Muscle layer of duodenum (tissue), 2 donors: ENCODE results near the gene CPSF3.
"Not testable (repeated sequence)": the region's sequence is repeated elsewhere in the genome, so short reads cannot be mapped to it uniquely, and the experiment has no call there.

Experiments used
- H3K27ac ChIP-seq: one replicate; pipeline ENCODE4 v1.7.0; 2013; ENCODE audit warnings: mild to moderate bottlenecking, low read length
- H3K27me3 ChIP-seq: one replicate; pipeline ENCODE4 v1.7.0; 2013; ENCODE audit warnings: low read depth, mild to moderate bottlenecking, control low read depth, low read length
- H3K36me3 ChIP-seq, 2 donors: one replicate each; pipeline ENCODE4 v1.7.0; 2013; ENCODE audit warnings: low read length in 2 of 2, control low read depth in 1 of 2, mild to moderate bottlenecking in 1 of 2; ENCODE audit not compliant: insufficient read depth in 2 of 2, control insufficient read depth in 1 of 2
- H3K4me1 ChIP-seq, 2 donors: one replicate each; pipeline ENCODE4 v1.7.0; 2013; ENCODE audit warnings: low read length in 2 of 2, mild to moderate bottlenecking in 2 of 2, control low read depth in 1 of 2, moderate library complexity in 1 of 2; ENCODE audit not compliant: insufficient read depth in 2 of 2, control insufficient read depth in 1 of 2
- H3K4me3 ChIP-seq, 2 donors: one replicate each; pipeline ENCODE4 v1.7.0; 2013; ENCODE audit warnings: low read length in 2 of 2, low read depth in 1 of 2, mild to moderate bottlenecking in 1 of 2
- H3K9me3 ChIP-seq, 2 donors: one replicate each; pipeline ENCODE4 v1.7.0; 2013; ENCODE audit warnings: low read length in 2 of 2, control low read depth in 1 of 2, mild to moderate bottlenecking in 1 of 2; ENCODE audit not compliant: control insufficient read depth in 1 of 2
- donor health status: healthy.

The CPSF3 gene

DNA sequence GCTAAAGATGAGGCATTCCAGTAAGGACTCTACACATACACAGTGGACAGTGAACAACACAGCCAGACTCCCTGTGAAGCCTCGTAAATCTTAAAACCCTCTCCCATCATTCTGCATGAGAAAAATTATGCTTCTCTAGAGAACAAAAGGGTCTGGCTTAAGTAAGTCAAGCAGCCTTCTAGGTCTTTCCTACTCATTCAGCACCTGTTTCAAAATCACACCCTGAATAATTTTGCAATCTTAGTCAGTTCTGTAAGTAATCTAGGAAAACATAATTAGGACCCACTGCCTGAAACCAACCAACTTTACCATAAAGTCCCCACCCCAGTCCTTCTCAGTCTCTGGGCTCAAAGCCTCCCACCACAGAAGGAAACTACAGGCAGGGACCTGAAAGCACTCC is 70.6 kb downstream of the CPSF3 start:
- Histone ChIP-seq H3K4me3 (no peak overlapping the region), H3K36me3 (peaks cover 71 to 78% of the 10 kb centered on the region in 2 donors), H3K9me3 (no peaks in the 10 kb centered on the region), H3K27me3 (no peaks in the 10 kb centered on the region), H3K4me1 (no peaks in the 10 kb centered on the region), H3K27ac (no peak overlapping the region)

DNA sequence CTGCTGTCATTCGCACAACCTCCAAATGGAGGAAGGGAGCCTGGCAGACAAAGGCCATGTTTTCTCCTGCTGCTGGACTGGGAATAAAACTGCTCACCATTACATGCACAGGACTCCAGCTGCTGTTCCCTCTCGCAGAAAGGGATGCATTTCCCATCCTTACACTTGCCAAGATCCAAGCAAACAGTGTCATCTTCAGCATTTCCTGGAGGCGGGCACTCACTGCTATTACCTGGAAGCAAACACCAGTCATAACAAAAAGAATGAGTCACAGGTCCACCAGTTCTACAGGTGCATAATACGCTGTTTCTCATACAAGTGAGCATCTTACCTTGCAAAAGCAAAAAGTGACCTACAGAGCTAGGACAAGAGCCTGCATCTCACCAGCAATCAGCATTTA is 73.6 kb downstream of the CPSF3 start:
- Histone ChIP-seq H3K9me3 (no peaks in the 10 kb centered on the region), H3K27ac (no peak overlapping the region), H3K36me3 (peaks cover 54 to 59% of the 10 kb centered on the region in 2 donors), H3K4me3 (no peak overlapping the region), H3K4me1 (no peaks in the 10 kb centered on the region), H3K27me3 (no peaks in the 10 kb centered on the region)

DNA sequence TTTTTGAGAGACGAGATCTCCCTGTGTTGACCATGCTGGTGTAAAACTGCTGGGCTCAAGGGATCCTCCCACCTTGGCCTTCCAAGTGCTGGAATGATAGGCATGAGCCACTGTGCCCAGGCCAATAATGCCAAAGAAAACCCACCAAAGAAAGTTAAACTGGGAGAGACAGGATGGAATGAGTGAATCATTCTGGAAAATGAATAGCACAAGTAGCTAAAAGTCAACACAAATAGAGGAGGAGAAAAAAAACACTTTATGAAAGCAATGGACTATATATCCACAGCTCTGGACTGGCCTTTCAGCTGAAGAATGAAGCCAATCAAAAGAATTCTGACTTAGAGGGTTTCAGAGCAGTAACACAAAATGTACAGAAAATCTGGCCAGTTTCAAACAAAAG is 74.8 kb downstream of the CPSF3 start:
- H3K4me1 ChIP-seq = no peaks in the 10 kb centered on the region
- no peak overlapping the region for H3K4me3 ChIP-seq
- H3K27me3 ChIP-seq = no peaks in the 10 kb centered on the region
- no peak overlapping the region for H3K27ac ChIP-seq
- H3K36me3 ChIP-seq = peaks cover 48 to 55% of the 10 kb centered on the region in 2 donors
- no peaks in the 10 kb centered on the region for H3K9me3 ChIP-seq

DNA sequence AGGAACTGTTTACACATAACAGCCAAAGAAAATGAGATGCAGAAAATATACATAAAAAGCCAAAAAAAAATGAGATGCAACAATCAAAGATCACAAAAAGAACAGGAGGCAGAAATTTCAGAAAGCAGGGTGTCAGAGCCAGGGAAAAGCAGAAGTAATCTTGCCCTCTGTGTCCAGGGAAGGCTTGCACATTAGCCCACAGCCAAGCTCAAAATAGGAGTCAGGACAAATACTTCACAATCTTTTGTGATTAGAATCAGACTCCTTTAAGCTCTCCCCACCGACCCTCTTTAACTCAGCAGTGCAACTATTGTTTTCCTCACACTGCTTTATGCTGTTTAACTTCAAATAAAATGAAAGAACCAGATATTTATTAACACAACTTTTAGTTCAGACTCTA is 85.5 kb downstream of the CPSF3 start:
- Histone ChIP-seq H3K4me3 (no peak overlapping the region), H3K36me3 (peaks cover 16 to 19% of the 10 kb centered on the region in 2 donors), H3K9me3 (no peaks in the 10 kb centered on the region), H3K27me3 (no peaks in the 10 kb centered on the region), H3K27ac (no peak overlapping the region), H3K4me1 (no peaks in the 10 kb centered on the region)

DNA sequence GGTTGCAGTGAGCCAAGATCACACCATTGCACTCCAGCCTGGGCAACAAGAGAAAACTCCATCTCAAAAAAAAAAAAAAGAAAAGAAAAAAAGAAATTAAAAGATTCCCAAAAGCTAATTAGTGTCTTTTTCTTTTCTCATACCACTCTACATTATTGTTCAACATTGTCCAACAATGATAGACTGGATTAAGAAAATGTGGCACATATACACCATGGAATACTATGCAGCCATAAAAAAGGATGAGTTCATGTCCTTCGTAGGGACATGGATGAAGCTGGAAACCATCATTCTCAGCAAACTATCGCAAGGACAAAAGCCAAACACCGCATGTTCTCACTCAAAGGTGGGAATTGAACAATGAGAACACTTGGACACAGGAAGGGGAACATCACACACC is 90.5 kb downstream of the CPSF3 start:
- H3K9me3 ChIP-seq, H3K4me3 ChIP-seq, H3K27me3 ChIP-seq, H3K4me1 ChIP-seq, H3K27ac ChIP-seq: not testable (repeated sequence)
- H3K36me3 ChIP-seq = peaks cover 27 to 36% of the 10 kb centered on the region in 2 donors

DNA sequence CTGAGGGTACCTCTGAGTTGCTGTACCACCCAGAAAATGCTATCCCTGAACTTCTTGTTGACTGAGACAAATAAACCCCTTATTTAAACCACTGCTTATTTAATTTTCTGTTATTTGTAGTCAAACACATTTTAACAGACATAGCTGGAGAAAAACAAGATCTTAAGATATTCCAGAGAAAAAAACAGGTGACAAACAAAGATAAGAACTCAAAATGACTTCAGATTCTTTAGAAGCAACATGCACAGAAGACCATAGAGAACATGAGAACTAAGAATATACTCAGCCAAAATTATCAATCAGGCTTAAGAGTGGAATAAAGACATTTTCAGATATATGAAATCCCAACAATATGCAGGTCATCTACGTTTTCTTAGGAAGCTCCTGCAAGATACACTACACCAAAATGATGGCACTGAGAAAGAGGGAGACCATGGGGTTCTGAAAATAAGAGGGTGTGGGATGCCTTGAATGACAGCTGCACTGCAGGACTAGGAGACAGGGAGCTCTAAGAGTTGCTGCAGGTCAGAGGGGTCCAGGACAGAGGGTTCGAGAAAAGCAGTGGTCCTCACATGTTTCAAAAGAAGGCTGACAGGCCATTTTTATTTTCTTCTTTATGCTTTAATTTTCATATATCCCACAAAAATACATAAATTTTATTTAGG is 93.8 kb downstream of the CPSF3 start:
- Histone ChIP-seq H3K4me3 (no peak overlapping the region), H3K27ac (no peak overlapping the region), H3K4me1 (no peaks in the 10 kb centered on the region), H3K36me3 (peaks cover 38 to 57% of the 10 kb centered on the region in 2 donors), H3K9me3 (no peaks in the 10 kb centered on the region), H3K27me3 (no peaks in the 10 kb centered on the region)

DNA sequence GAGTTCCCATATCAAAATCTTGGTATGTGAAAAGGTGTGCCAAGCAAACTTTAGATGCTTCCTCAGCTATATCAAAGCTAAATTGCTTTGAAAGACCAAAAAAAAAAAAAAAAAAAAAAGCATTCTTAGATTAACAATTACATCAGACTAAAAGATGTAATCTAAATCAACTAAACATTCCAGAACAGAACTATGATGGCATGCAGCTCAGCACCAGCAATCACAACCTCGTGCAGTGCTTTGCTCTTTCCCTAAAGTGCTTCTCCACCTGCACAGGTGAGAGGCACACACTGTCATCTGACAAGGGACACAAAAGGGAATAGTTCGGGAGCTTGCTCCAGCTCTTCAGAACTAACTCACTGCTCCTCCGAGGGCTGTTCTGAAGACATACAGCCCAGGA is 94.7 kb downstream of the CPSF3 start:
- Histone ChIP-seq H3K4me1 (no peaks in the 10 kb centered on the region), H3K27me3 (no peaks in the 10 kb centered on the region), H3K27ac (no peak overlapping the region), H3K9me3 (no peaks in the 10 kb centered on the region), H3K4me3 (no peak overlapping the region), H3K36me3 (peaks cover 33 to 51% of the 10 kb centered on the region in 2 donors)

DNA sequence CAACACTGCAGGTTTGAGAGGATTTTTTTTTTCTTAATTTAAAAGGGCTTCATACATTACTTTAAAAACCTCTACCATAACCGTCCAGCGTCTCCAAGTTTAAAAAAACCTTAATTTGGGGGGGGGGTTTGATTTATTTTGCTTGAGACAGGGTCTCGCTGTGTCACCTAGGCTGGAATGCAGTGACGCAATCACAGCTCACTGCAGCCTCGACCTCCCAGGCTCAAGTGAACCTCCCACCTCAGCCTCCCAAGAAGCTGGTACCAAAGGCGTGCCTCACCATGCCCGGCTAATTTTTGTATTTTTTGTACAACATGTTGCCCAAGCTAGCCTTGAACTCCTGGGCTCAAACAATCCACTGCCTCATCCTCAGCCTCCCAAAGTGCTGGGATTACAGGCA is 95.3 kb downstream of the CPSF3 start:
- H3K27ac ChIP-seq = no peak overlapping the region
- no peaks in the 10 kb centered on the region for H3K27me3 ChIP-seq
- H3K4me3 ChIP-seq = no peak overlapping the region
- no peaks in the 10 kb centered on the region for H3K9me3 ChIP-seq
- no peaks in the 10 kb centered on the region for H3K4me1 ChIP-seq
- peaks cover 31 to 48% of the 10 kb centered on the region in 2 donors for H3K36me3 ChIP-seq

DNA sequence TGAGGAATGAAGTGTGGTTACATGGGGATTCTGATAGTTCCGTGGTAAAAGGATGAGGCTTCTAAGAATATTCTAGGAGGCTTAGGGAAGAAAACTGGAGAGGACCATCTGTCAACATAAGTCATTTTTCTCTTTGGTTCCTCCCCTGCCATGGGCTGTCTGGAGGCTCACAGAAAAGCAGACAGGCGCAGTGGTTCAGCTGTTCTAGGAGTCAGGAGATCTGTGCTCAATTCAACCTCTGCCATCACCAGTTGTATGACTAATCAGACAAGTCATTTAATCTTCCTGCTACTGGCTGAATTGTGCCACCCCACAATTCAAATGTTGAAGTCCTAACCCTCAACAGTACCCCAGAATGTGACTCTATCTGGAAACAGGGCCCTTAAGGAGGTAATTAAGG is 95.8 kb downstream of the CPSF3 start:
- Histone ChIP-seq H3K4me1 (no peaks in the 10 kb centered on the region), H3K4me3 (no peak overlapping the region), H3K27ac (no peak overlapping the region), H3K27me3 (no peaks in the 10 kb centered on the region), H3K36me3 (peaks cover 32 to 48% of the 10 kb centered on the region in 2 donors), H3K9me3 (no peaks in the 10 kb centered on the region)
